Femur (tissue), 1 donor: ENCODE results near the gene S100A16.
A peak's percentile ranks its signal among the peaks of the same experiment; 100 is the strongest.
"Not testable (repeated sequence)": the region's sequence is repeated elsewhere in the genome, so short reads cannot be mapped to it uniquely, and the experiment has no call there.

ENCODE experiments used
- DNase-seq: peaks from one replicate; pipeline ENCODE4 v3.0.0-alpha.2; 2017

S100A16 gene

GRCh38 chr1:153614189-153614900 is 1.4 kb upstream of the S100A16 start:
- DNase-seq: no peak

GRCh38 chr1:153613406-153613805 is 469 bp upstream of the S100A16 start:
- no peak for DNase-seq

GRCh38 chr1:153612111-153612754 is 704 bp downstream of the S100A16 start:
- no peak for DNase-seq

GRCh38 chr1:153611356-153611755 is 1.6 kb downstream of the S100A16 start:
- no peak for DNase-seq

- DNase-seq: no peak
Measured at GRCh38 chr1:153610811-153611301, 2.1 kb downstream of the S100A16 start.

GRCh38 chr1:153610334-153610733 is 2.6 kb downstream of the S100A16 start:
- no peak for DNase-seq

- no peak for DNase-seq
Measured at GRCh38 chr1:153609585-153609907, 3.4 kb downstream of the S100A16 start.

GRCh38 chr1:153608742-153609584 is 4.0 kb downstream of the S100A16 start:
- DNase-seq: no peak

GRCh38 chr1:153608089-153608682 is 4.8 kb downstream of the S100A16 start:
- DNase-seq: no peak

- no peak for DNase-seq
Measured at GRCh38 chr1:153607381-153607780, 5.6 kb downstream of the S100A16 start.

- DNase-seq: no peak
Measured at GRCh38 chr1:153606194-153606593, 6.7 kb downstream of the S100A16 start.

GRCh38 chr1:153602749-153603148 is 10.2 kb downstream of the S100A16 start:
- DNase-seq: no peak

GRCh38 chr1:153599847-153600246 is 13.1 kb downstream of the S100A16 start:
- DNase-seq: no peak

GRCh38 chr1:153598309-153599172 is 14.4 kb downstream of the S100A16 start:
- DNase-seq: peak; percentile 57

- no peak for DNase-seq
Measured at GRCh38 chr1:153597206-153597605, 15.7 kb downstream of the S100A16 start.

- no peak for DNase-seq
Measured at GRCh38 chr1:153592748-153593147, 20.2 kb downstream of the S100A16 start.

GRCh38 chr1:153588482-153588881 is 24.5 kb downstream of the S100A16 start:
- DNase-seq: no peak

GRCh38 chr1:153588033-153588432 is 24.9 kb downstream of the S100A16 start:
- not testable (repeated sequence) for DNase-seq

- DNase-seq: no peak
Measured at GRCh38 chr1:153587314-153587713, 25.6 kb downstream of the S100A16 start.

- DNase-seq: no peak
Measured at GRCh38 chr1:153586347-153586746, 26.6 kb downstream of the S100A16 start.

- no peak for DNase-seq
Measured at GRCh38 chr1:153585006-153585405, 27.9 kb downstream of the S100A16 start.

GRCh38 chr1:153583976-153584375 is 29.0 kb downstream of the S100A16 start:
- no peak for DNase-seq
